Smooth muscle cell (in vitro differentiated cells): ENCODE results near the gene BCL7A. TPM values are rescaled to one million over a fixed set of nuclear protein-coding genes. Genes with fewer than 3 reads are reported as not detected.

Experiments used
- DNase-seq: peaks from one replicate; lab custom pipeline; 2025; ENCODE audit not compliant: unreplicated experiment; lab: John Stamatoyannopoulos, UW
- H2AFZ ChIP-seq: fragments of 200-600 bp; sonication (generic); 2 replicates; pipeline ENCODE4 v1.6.0; 2016; ENCODE audit warnings: antibody characterized with exemption, low read depth, mild to moderate bottlenecking
- H3F3A ChIP-seq: fragments of 200-600 bp; sonication (generic); 2 replicates; pipeline ENCODE4 v1.6.0; 2017; ENCODE audit warnings: antibody characterized with exemption, low read depth
- H3K27ac ChIP-seq: fragments of 200-600 bp; sonication (generic); 2 replicates; pipeline ENCODE4 v1.5.1; 2016; ENCODE audit warnings: low read depth, mild to moderate bottlenecking
- H3K27me3 ChIP-seq: fragments of 200-600 bp; sonication (generic); 2 replicates; pipeline ENCODE4 v1.6.1; 2016; ENCODE audit warnings: low read depth, mild to moderate bottlenecking
- H3K36me3 ChIP-seq: fragments of 200-600 bp; sonication (generic); 2 replicates; pipeline ENCODE4 v1.5.1; 2016; ENCODE audit warnings: low read depth
- H3K4me1 ChIP-seq: fragments of 200-600 bp; sonication (generic); 2 replicates; pipeline ENCODE4 v1.5.1; 2016; ENCODE audit warnings: low read depth
- H3K4me2 ChIP-seq: fragments of 200-600 bp; sonication (generic); 2 replicates; pipeline ENCODE4 v1.6.0; 2016; ENCODE audit warnings: mild to moderate bottlenecking
- H3K4me3 ChIP-seq: fragments of 200-600 bp; sonication (generic); 2 replicates; pipeline ENCODE4 v1.5.1; 2016; ENCODE audit warnings: mild to moderate bottlenecking
- H3K79me2 ChIP-seq: fragments of 200-600 bp; sonication (generic); 2 replicates; pipeline ENCODE4 v1.6.0; 2016; ENCODE audit warnings: low read depth, mild to moderate bottlenecking
- H3K9ac ChIP-seq: fragments of 200-600 bp; sonication (generic); 2 replicates; pipeline ENCODE4 v1.6.0; 2016; ENCODE audit warnings: low read depth
- H3K9me3 ChIP-seq: fragments of 200-600 bp; sonication (generic); replicated peaks from 2 replicates; pipeline ENCODE4 v1.5.1; 2016; ENCODE audit warnings: low read depth
- H4K20me1 ChIP-seq: fragments of 200-600 bp; sonication (generic); 2 replicates; pipeline ENCODE4 v1.6.0; 2016; ENCODE audit warnings: low read depth
- WGBS: methylation state at CpG from one replicate; pipeline ENCODE4 v1.1.7; 2016; ENCODE audit warnings: low lambda C conversion rate; 5-methylcytosine and 5-hydroxymethylcytosine counted together
- polyA plus RNA-seq: library from polyadenylated mRNA; unstranded; fragments of >200 nt; fragmentation: Nextera tagmentation; extraction: Ambion mirVana; gene quantifications from 2 replicates; pipeline ENCODE4 v1.2.1, GENCODE V29; 2016
- total RNA-seq: library from RNA; depleted of rRNA; stranded (reverse); fragments of >200 nt; gene quantifications from 2 replicates; pipeline ENCODE4 v1.2.3, GENCODE V29; 2014
- TF ChIP-seq, protein P1 (sequence below): fragments of 200-600 bp; sonication (generic); IDR thresholded peaks from 2 replicates; pipeline ENCODE4 v1.5.1; 2017; ENCODE audit warnings: borderline replicate concordance, mild to moderate bottlenecking, antibody characterized with exemption; ENCODE audit not compliant: insufficient read depth, poor library complexity, severe bottlenecking

BCL7A gene
- total and polyA plus RNA-seq, 2 experiments from 2014 or later, result 2.7 to 3.0 TPM

DNA sequence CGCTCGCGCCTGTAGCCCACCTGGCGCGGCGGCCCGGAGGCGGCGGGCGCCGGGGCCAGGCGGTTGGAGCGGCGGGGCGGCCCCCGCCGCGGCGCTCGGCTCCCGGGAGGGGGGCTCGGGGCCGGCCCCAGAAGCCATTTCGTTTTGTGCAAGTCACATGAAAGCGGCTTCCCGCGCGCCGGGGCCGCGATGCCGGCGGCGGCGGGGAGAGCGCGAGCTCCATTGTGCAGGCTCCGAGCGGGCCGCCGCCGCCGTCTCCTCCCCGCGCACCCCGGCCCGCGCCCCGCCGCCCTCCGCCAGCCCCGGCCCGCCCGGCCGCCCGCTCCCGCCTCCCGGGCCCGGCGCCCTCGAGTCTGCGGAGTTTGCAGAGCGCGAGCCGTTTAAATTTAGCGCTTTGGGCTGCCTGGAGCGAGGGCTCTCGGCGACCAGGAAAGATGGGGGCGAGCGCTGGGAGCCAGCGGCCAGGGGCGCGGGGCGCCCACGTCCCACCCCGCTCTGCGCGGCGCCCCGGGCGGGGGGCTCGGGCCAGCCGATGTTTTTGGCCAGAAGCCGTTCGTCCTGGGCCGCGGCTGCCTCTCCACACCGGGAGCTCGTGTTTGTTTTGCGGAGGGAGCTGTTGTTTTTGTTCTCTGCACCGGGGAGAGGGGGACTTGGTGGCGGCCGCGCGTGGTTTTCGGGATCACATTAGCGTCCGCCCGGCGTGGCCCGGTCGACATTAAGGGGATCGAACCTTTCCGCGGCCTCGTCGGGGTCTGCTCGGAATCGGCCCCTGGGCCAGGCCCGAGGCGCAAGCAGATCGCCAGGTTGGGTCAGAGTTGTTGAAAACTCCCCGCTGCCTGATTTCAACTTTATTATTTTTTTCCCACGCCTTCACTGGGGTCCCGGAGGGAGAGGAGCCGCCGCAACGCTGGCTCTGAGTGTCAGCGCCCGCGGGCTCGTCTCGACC lies 982 bp downstream of the BCL7A start:
- Histone ChIP-seq H3K36me3 (no peaks in the 10 kb centered on the region), H2AFZ (peak overlapping the region; percentile 86), H4K20me1 (peaks cover 3% of the 10 kb centered on the region), H3K27ac (no peak overlapping the region), H3K27me3 (peaks cover 12% of the 10 kb centered on the region), H3K9ac (peak overlapping the region; percentile 18), H3K79me2 (no peaks in the 10 kb centered on the region), H3K4me2 (peak overlapping the region; percentile 88), H3K4me3 (peak overlapping the region; percentile 68), H3K9me3 (no peaks in the 10 kb centered on the region), H3F3A (peaks cover 8% of the 10 kb centered on the region), H3K4me1 (peaks cover 9% of the 10 kb centered on the region)
- under 1% methylated on average over 68 of the region's 124 CpGs for WGBS
- TF ChIP-seq, protein P1, sequence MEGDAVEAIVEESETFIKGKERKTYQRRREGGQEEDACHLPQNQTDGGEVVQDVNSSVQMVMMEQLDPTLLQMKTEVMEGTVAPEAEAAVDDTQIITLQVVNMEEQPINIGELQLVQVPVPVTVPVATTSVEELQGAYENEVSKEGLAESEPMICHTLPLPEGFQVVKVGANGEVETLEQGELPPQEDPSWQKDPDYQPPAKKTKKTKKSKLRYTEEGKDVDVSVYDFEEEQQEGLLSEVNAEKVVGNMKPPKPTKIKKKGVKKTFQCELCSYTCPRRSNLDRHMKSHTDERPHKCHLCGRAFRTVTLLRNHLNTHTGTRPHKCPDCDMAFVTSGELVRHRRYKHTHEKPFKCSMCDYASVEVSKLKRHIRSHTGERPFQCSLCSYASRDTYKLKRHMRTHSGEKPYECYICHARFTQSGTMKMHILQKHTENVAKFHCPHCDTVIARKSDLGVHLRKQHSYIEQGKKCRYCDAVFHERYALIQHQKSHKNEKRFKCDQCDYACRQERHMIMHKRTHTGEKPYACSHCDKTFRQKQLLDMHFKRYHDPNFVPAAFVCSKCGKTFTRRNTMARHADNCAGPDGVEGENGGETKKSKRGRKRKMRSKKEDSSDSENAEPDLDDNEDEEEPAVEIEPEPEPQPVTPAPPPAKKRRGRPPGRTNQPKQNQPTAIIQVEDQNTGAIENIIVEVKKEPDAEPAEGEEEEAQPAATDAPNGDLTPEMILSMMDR, result no peak
- DNase-seq, result peak; percentile 29

DNA sequence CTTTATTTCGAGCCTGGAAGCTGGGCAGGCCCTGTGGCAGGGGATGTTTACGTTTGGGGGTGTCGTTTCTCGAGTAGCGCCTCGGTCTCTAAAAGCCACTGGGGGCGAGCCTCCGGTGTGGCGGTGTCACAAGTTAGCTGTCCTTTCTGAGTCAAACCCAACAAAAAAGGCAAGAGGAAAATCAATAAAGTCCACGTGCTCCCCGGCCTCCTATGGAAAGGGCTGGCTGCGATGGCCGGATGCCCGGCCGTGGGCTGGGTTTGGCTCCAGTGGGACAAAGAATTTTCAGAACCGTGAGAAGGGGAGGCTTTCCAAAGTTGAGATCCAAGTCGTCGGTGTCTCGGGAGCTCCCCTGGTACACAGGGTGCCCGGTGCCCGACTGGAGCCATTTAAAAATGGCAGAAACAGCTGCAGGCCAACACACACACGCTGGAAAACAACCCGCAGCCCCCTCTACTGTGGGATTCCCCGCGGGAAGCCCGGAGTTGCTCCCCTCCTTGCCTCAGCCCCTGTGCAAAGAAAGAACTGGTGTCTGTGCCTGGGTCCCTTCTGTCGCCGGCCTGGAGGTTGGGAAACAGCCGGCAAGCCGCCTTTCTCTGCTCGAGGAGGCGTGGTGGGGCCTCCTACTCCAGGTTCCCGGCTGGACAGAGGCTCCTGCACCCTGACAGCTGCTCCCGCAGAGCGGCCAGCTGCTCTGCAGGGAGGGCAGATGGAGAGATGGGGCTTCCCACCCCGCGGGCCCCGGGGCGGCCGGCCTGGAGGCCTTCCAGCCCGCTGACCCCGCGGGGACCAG lies 1.9 kb downstream of the BCL7A start:
- peak; percentile 29 for DNase-seq
- Histone ChIP-seq H3K79me2 (no peaks in the 10 kb centered on the region), H3K9me3 (no peaks in the 10 kb centered on the region), H3K4me2 (peak overlapping the region; percentile 88), H3F3A (peaks cover 8% of the 10 kb centered on the region), H4K20me1 (peaks cover 7% of the 10 kb centered on the region), H2AFZ (peak overlapping the region; percentile 86), H3K27me3 (peaks cover 12% of the 10 kb centered on the region), H3K27ac (no peak overlapping the region), H3K9ac (peak overlapping the region; percentile 18), H3K4me1 (peaks cover 9% of the 10 kb centered on the region), H3K4me3 (peak overlapping the region; percentile 68), H3K36me3 (no peaks in the 10 kb centered on the region)
- TF ChIP-seq, protein P1, result no peak
- 25% methylated on average over 41 of the region's 43 CpGs for WGBS

DNA sequence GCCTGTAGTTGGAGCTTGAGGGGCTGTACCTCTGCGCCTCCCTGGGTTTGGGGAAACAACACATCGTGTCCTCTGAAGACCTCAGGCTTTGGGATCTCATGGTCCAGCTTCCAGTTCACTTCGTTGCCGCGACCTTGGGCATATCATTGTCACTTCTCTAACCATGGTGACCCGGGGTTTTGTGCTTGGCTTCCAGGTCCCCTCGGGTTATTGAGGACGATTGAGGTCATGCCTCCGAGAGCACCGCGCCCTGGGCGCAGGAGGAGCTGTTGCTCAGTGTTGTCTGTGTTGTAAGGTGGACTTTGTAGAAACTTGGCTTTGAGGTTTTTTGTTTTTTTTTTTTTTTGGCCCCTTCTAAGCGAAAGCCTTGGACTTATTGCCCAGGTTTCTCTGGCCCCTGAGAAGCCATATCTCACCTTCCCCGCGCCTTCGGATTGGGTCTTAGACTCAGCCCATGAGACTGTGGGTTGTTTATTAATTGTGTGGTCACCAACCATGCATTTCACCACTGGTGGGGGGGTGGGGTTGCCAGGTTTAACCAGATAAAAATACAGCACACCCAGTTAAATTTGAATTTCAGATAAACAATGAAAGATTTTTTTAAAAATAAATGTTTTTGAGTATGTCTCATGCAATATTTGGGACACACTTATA lies 2.6 kb downstream of the BCL7A start:
- H3K4me3 ChIP-seq, result peak overlapping the region; percentile 68
- H3K27ac ChIP-seq, result no peak overlapping the region
- no peaks in the 10 kb centered on the region for H3K79me2 ChIP-seq

More for the DNA sequence above, 2.6 kb downstream of the BCL7A start:
- DNase-seq, result no peak
- Histone ChIP-seq H4K20me1 (peaks cover 7% of the 10 kb centered on the region), H3K27me3 (peaks cover 12% of the 10 kb centered on the region), H3K9me3 (no peaks in the 10 kb centered on the region), H2AFZ (no peak overlapping the region), H3K4me1 (peaks cover 9% of the 10 kb centered on the region), H3K36me3 (no peaks in the 10 kb centered on the region), H3K4me2 (peak overlapping the region; percentile 88), H3F3A (peaks cover 8% of the 10 kb centered on the region), H3K9ac (no peak overlapping the region)
- WGBS, result 95% methylated on average over 15 of the region's 16 CpGs
- TF ChIP-seq, protein P1, result no peak
